Natural killer cell (primary cell): ENCODE measurements around the gene DOCK4. TPM values are rescaled to one million over a fixed set of nuclear protein-coding genes. Genes with fewer than 3 reads are reported as not detected.

ENCODE experiments used
- ATAC-seq, 3 donors: fragments of 150-1000 bp in 2 of 3; fragments of 200-7000 bp in 1 of 3; cut with Tn5 transposase; 1 replicate in 1 of 3; 2 replicates in 2 of 3; pipeline ENCODE4 v1.10.0; 2021; ENCODE audit warnings: mild to moderate bottlenecking in 2 of 3, moderate library complexity in 2 of 3
- DNase-seq, 2 donors: peaks; one replicate each; pipeline versions ENCODE4 v3.0.0 to v3.0.0-alpha.2; 2013 to 2021; ENCODE audit warnings: mixed read lengths in 1 of 2
- H3K27ac ChIP-seq: one replicate; pipeline ENCODE4 v1.5.1; 2013; ENCODE audit warnings: mild to moderate bottlenecking, low read length
- H3K27me3 ChIP-seq: one replicate; pipeline ENCODE4 v1.6.1; 2013; ENCODE audit warnings: low read length; ENCODE audit not compliant: control insufficient read depth, insufficient read depth
- H3K36me3 ChIP-seq: one replicate; pipeline ENCODE4 v1.6.1; 2013; ENCODE audit warnings: low read length; ENCODE audit not compliant: control insufficient read depth, insufficient read depth
- H3K4me1 ChIP-seq: one replicate; pipeline ENCODE4 v1.6.1; 2013; ENCODE audit warnings: low read length; ENCODE audit not compliant: control insufficient read depth, insufficient read depth
- H3K4me3 ChIP-seq: one replicate; pipeline ENCODE4 v1.5.1; 2013; ENCODE audit warnings: low read length
- H3K9me3 ChIP-seq: one replicate; pipeline ENCODE4 v1.6.1; 2013; ENCODE audit warnings: low read length; ENCODE audit not compliant: control insufficient read depth, insufficient read depth
- H3K27ac Mint-ChIP-seq, 2 donors: one replicate each; pipeline ENCODE4 v1.8.0; 2022; ENCODE audit warnings: mild to moderate bottlenecking in 2 of 2, mixed read lengths in 2 of 2, moderate library complexity in 1 of 2
- H3K27me3 Mint-ChIP-seq, 2 donors: one replicate each; pipeline ENCODE4 v1.8.0; 2022; ENCODE audit warnings: low read depth in 2 of 2, mixed read lengths in 2 of 2
- H3K36me3 Mint-ChIP-seq: one replicate; pipeline ENCODE4 v1.8.0; 2022; ENCODE audit warnings: mixed read lengths
- H3K4me1 Mint-ChIP-seq, 2 donors: one replicate each; pipeline ENCODE4 v1.8.0; 2022; ENCODE audit warnings: mixed read lengths in 2 of 2
- H3K4me3 Mint-ChIP-seq: one replicate; pipeline ENCODE4 v1.8.0; 2022; ENCODE audit warnings: mild to moderate bottlenecking, moderate library complexity, mixed read lengths
- H3K9me3 Mint-ChIP-seq, 2 donors: one replicate each; pipeline ENCODE4 v1.8.0; 2022; ENCODE audit warnings: mixed read lengths in 2 of 2
- WGBS: methylation state at CpG from one replicate; pipeline ENCODE4 v1.1.7; 2013; ENCODE audit warnings: missing lambda C conversion rate; ENCODE audit not compliant: insufficient coverage; 5-methylcytosine and 5-hydroxymethylcytosine counted together
- intact Hi-C: fragments of 100-400 bp; cut with micrococcal nuclease; formaldehyde crosslinking; loops from one replicate; pipeline ENCODE4 v1.14.2; 2022
- total RNA-seq, 4 donors: library from RNA; stranded (reverse); fragments of 120-200 nt in 1 of 4; gene quantifications; one replicate each; pipeline versions ENCODE4 v1.2.3 to v1.2.4, GENCODE V29; 2013 to 2022
- TF ChIP-seq, protein P1 (sequence below): fragments of 200-600 bp; IDR thresholded peaks from one replicate; pipeline ENCODE4 v1.8.0; 2022; ENCODE audit warnings: antibody characterized with exemption

The DOCK4 gene
- total RNA-seq, 3 donors from 2014 or later (not counting 1 experiment from before 2014, with no cell fraction given) = 0.61 to 2.4 (median 0.89) TPM

DNA sequence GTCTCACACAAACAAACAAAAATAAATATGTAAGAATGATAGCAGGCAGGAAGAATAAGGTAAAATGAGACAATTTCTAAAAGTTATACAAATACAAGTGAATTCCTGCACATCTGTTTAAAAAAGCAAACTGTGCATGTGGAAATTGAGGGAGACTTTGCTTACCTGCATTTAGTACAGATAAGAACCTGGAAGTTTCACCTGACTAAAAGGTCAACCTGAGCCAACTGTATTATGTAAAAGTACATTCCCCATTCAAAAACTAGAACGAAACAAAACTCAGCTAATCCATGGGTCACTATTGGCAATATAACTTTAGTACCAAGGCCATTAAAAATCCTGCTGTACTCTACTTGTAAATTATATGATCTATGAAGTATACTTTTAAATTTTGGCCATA lies 127.1 kb downstream of the DOCK4 start:
- TF ChIP-seq, protein P1, sequence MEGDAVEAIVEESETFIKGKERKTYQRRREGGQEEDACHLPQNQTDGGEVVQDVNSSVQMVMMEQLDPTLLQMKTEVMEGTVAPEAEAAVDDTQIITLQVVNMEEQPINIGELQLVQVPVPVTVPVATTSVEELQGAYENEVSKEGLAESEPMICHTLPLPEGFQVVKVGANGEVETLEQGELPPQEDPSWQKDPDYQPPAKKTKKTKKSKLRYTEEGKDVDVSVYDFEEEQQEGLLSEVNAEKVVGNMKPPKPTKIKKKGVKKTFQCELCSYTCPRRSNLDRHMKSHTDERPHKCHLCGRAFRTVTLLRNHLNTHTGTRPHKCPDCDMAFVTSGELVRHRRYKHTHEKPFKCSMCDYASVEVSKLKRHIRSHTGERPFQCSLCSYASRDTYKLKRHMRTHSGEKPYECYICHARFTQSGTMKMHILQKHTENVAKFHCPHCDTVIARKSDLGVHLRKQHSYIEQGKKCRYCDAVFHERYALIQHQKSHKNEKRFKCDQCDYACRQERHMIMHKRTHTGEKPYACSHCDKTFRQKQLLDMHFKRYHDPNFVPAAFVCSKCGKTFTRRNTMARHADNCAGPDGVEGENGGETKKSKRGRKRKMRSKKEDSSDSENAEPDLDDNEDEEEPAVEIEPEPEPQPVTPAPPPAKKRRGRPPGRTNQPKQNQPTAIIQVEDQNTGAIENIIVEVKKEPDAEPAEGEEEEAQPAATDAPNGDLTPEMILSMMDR = no peak
- WGBS = 100% methylated on average over 1 of the region's 1 CpG
- DNase-seq (no peak), ATAC-seq (no peak)
- Histone ChIP-seq H3K27me3 (no peaks in the 10 kb centered on the region), H3K4me1 (peaks cover 3% of the 10 kb centered on the region), H3K27ac (no peak overlapping the region), H3K9me3 (no peaks in the 10 kb centered on the region), H3K4me3 (no peak overlapping the region), H3K36me3 (no peaks in the 10 kb centered on the region)
- Mint-ChIP-seq H3K9me3 (no peaks in the 10 kb centered on the region), H3K4me1 (peaks cover 7 to 8% of the 10 kb centered on the region in 2 donors), H3K36me3 (no peaks in the 10 kb centered on the region), H3K27ac (no peak overlapping the region), H3K27me3 (peaks cover 0 to 2% of the 10 kb centered on the region in 2 donors), H3K4me3 (no peak overlapping the region)
- intact Hi-C loops = no loop called here

DNA sequence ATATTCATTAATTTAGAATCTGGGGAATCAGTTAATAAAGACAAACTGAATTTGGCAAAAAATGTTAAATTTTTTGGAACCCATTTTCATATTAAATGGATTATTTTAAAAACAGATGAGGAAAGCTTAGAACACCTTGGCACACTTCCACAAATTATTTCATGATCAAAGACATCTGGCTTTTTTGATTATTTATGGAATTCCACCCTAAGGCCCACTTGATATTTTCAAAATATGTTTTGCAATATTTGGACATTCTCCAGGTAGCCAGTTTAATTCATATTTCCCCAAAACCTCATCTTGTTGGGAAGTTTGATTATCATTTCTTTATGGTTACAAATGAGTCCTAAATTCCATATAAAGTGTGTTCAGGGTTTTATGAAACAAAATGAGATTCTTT lies 129.9 kb downstream of the DOCK4 start:
- Histone ChIP-seq H3K36me3 (no peaks in the 10 kb centered on the region), H3K9me3 (no peaks in the 10 kb centered on the region), H3K4me1 (peaks cover 3% of the 10 kb centered on the region), H3K27me3 (no peaks in the 10 kb centered on the region), H3K27ac (no peak overlapping the region), H3K4me3 (no peak overlapping the region)
- intact Hi-C loops = no loop called here
- Mint-ChIP-seq H3K27ac (no peak overlapping the region), H3K36me3 (no peaks in the 10 kb centered on the region), H3K4me1 (peaks cover 7 to 8% of the 10 kb centered on the region in 2 donors), H3K4me3 (no peak overlapping the region), H3K9me3 (no peaks in the 10 kb centered on the region), H3K27me3 (peaks cover 0 to 2% of the 10 kb centered on the region in 2 donors)
- DNase-seq (no peak), ATAC-seq (no peak)
- TF ChIP-seq, protein P1 = no peak

DNA sequence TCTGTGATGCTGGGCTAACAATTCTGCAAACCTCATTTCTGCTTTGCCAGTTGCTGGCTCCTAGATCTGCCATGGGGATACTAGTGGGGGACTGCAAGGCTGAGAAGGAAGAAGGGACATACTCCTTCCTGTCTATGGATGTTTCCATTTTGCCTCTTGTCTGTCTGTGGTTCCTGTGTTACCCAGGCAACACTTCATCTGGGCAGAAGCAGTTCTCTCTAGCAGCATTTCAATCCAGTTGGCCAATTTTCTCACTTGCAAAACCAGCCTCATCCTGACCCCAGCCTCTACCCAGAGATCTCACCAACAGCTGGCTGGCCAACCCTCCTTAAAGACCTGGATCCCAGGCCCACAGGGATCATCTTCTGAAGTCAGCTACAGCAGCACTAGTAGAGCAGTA lies 131.7 kb downstream of the DOCK4 start:
- Mint-ChIP-seq H3K4me3 (no peak overlapping the region), H3K36me3 (no peaks in the 10 kb centered on the region), H3K4me1 (no peaks in the 10 kb centered on the region), H3K9me3 (no peaks in the 10 kb centered on the region), H3K27me3 (peaks cover 0 to 2% of the 10 kb centered on the region in 2 donors), H3K27ac (no peak overlapping the region)
- no peaks in the 10 kb centered on the region for H3K36me3 ChIP-seq
- ATAC-seq = no peak
- H3K27ac ChIP-seq = no peak overlapping the region
- intact Hi-C loops = no loop called here
- no peak for DNase-seq
- H3K27me3 ChIP-seq = no peaks in the 10 kb centered on the region
- TF ChIP-seq, protein P1 = no peak
- no peaks in the 10 kb centered on the region for H3K4me1 ChIP-seq
- H3K9me3 ChIP-seq = no peaks in the 10 kb centered on the region
- no peak overlapping the region for H3K4me3 ChIP-seq

DNA sequence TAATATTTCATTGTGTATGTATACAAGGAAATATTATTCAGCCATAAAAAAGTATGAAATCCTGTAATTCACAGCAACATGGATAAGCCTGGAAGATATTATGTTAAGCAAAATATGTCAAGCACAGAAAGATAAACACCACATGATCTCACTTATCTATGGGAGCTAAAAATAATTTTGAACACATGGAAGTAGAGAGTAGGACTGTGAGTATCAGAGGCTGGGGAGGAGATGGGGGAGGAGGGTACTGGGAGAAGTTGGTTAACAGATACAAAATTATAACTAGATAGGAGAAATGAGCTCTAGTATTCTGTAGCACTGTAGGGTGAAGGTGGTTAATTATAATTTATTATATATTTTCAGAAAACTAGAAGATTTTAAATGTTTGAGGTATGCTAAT lies 132.7 kb downstream of the DOCK4 start:
- Histone ChIP-seq H3K4me1 (no peaks in the 10 kb centered on the region), H3K4me3 (no peak overlapping the region), H3K27me3 (no peaks in the 10 kb centered on the region), H3K9me3 (no peaks in the 10 kb centered on the region), H3K36me3 (no peaks in the 10 kb centered on the region), H3K27ac (no peak overlapping the region)
- ATAC-seq (no peak), DNase-seq (no peak)
- H3K36me3 Mint-ChIP-seq = no peaks in the 10 kb centered on the region
- H3K27ac Mint-ChIP-seq = no peak overlapping the region
- intact Hi-C loops = no loop called here
- H3K9me3 Mint-ChIP-seq = no peaks in the 10 kb centered on the region
- TF ChIP-seq, protein P1 = no peak
- no peak overlapping the region for H3K4me3 Mint-ChIP-seq
- no peaks in the 10 kb centered on the region for H3K4me1 Mint-ChIP-seq
- H3K27me3 Mint-ChIP-seq = peaks cover 0 to 2% of the 10 kb centered on the region in 2 donors
